Testis (tissue), 3 donors: ENCODE results near the gene AS3MT. TPM values are rescaled to one million over a fixed set of nuclear protein-coding genes. Genes with fewer than 3 reads are reported as not detected.

Experiments
- DNase-seq: peaks from one replicate; pipeline ENCODE4 v3.0.0-alpha.2; 2019
- H3K27ac ChIP-seq, 2 donors: fragments of 200-600 bp; sonication (generic); one replicate each; pipeline ENCODE4 v1.5.1; 2019
- H3K27me3 ChIP-seq: fragments of 200-600 bp; sonication (generic); one replicate; pipeline ENCODE4 v1.5.1; 2019
- H3K36me3 ChIP-seq: fragments of 200-600 bp; sonication (generic); one replicate; pipeline ENCODE4 v1.5.1; 2017; ENCODE audit warnings: low read depth; ENCODE audit errors: missing control alignments
- H3K4me1 ChIP-seq: fragments of 200-600 bp; sonication (generic); one replicate; pipeline ENCODE4 v1.5.1; 2019
- H3K4me3 ChIP-seq, 2 donors: fragments of 200-600 bp; sonication (generic); one replicate each; pipeline ENCODE4 v1.5.1; 2017 to 2019
- H3K9me3 ChIP-seq: fragments of 200-600 bp; sonication (generic); one replicate; pipeline ENCODE4 v1.5.1; 2017
- CTCF ChIP-seq, 3 experiments: fragments of 450-650 bp in 2 of 3; fragments of 200-600 bp in 1 of 3; sonication (generic) in 1 of 3; IDR thresholded peaks; one replicate each; pipeline ENCODE4 v1.5.1; 2016 to 2019; ENCODE audit warnings: antibody characterized with exemption in 3 of 3, mild to moderate bottlenecking in 2 of 3, moderate library complexity in 1 of 3
- POLR2A ChIP-seq: fragments of 450-650 bp; IDR thresholded peaks from one replicate; pipeline ENCODE4 v1.6.1; 2017; ENCODE audit warnings: antibody characterized with exemption, mild to moderate bottlenecking, moderate library complexity
- WGBS, 2 donors: methylation state at CpG; one replicate each; pipeline ENCODE4 v1.1.5; 2018; 5-methylcytosine and 5-hydroxymethylcytosine counted together
- intact Hi-C: fragments of 100-400 bp; cut with DNase I; formaldehyde crosslinking; loops from one replicate; pipeline ENCODE4 v1.15.1; 2023; ENCODE audit warnings: low total_unique reads
- polyA plus RNA-seq: library from polyadenylated mRNA; stranded (reverse); fragments of 350-450 nt; fragmentation: Illumina TruSeq; extraction: RNeasy Lipid Tissue Mini Kit (QIAGEN cat#74804); gene quantifications from one replicate; pipeline ENCODE4 v1.2.3, GENCODE V29; 2014; ENCODE audit warnings: low read depth, low replicate concordance; ENCODE audit not compliant: insufficient read depth
- total RNA-seq, 2 donors: library from RNA; depleted of rRNA; stranded (reverse); fragments of >200 nt; gene quantifications; one replicate each; pipeline ENCODE4 v1.2.3, GENCODE V29; 2016

Gene AS3MT
- total and polyA plus RNA-seq, 3 donors from 2014 or later = 15.0 to 19.2 (median 18.3) TPM

- Histone ChIP-seq H3K4me3 (no peak overlapping the region), H3K36me3 (no peaks in the 10 kb centered on the region), H3K27ac (no peak overlapping the region), H3K9me3 (no peaks in the 10 kb centered on the region), H3K4me1 (no peaks in the 10 kb centered on the region), H3K27me3 (no peaks in the 10 kb centered on the region)
- DNase-seq = no peak
- intact Hi-C loops = no loop called here
- WGBS, 2 donors = 92 to 99% methylated on average over 4 of the region's 4 CpGs
- TF ChIP-seq POLR2A = no peak
- no peak for TF ChIP-seq CTCF (IDR thresholded peaks at IDR 0.05)
Observed at GRCh38 chr10:102935505-102935904, 66.2 kb downstream of the AS3MT start.

GRCh38 chr10:102935939-102936605, 66.8 kb downstream of the AS3MT start:
- no peak for TF ChIP-seq POLR2A
- TF ChIP-seq CTCF (IDR thresholded peaks at IDR 0.05) = no peak
- H3K4me3 ChIP-seq = no peak overlapping the region
- intact Hi-C loops = no loop called here
- DNase-seq = no peak
- WGBS, 2 donors = 85% methylated on average over 3 of the region's 3 CpGs
- H3K27ac ChIP-seq = no peak overlapping the region
- H3K4me1 ChIP-seq = no peaks in the 10 kb centered on the region
- no peaks in the 10 kb centered on the region for H3K36me3 ChIP-seq
- no peaks in the 10 kb centered on the region for H3K9me3 ChIP-seq
- H3K27me3 ChIP-seq = no peaks in the 10 kb centered on the region

GRCh38 chr10:102941401-102941800, 72.1 kb downstream of the AS3MT start:
- H3K4me1 ChIP-seq = no peaks in the 10 kb centered on the region
- no peak overlapping the region for H3K4me3 ChIP-seq
- no peaks in the 10 kb centered on the region for H3K36me3 ChIP-seq
- intact Hi-C loops = no loop called here
- no peaks in the 10 kb centered on the region for H3K27me3 ChIP-seq
- WGBS, 2 donors = 91 to 100% methylated on average over 3 of the region's 3 CpGs
- TF ChIP-seq CTCF (IDR thresholded peaks at IDR 0.05) (no peak), POLR2A (no peak)
- DNase-seq = no peak
- H3K9me3 ChIP-seq = no peaks in the 10 kb centered on the region
- no peak overlapping the region for H3K27ac ChIP-seq

GRCh38 chr10:102945449-102945848, 76.2 kb downstream of the AS3MT start:
- no peak for TF ChIP-seq POLR2A
- TF ChIP-seq CTCF (IDR thresholded peaks at IDR 0.05) = no peak
- WGBS, 2 donors = 88 to 90% methylated on average over 3 of the region's 3 CpGs
- H3K36me3 ChIP-seq = no peaks in the 10 kb centered on the region
- H3K27ac ChIP-seq = no peak overlapping the region
- no peaks in the 10 kb centered on the region for H3K4me1 ChIP-seq
- H3K27me3 ChIP-seq = no peaks in the 10 kb centered on the region
- DNase-seq = no peak
- intact Hi-C loops = no loop called here
- H3K4me3 ChIP-seq = no peak overlapping the region
- H3K9me3 ChIP-seq = no peaks in the 10 kb centered on the region

GRCh38 chr10:102945962-102946361, 76.7 kb downstream of the AS3MT start:
- no peak for TF ChIP-seq POLR2A
- TF ChIP-seq CTCF (IDR thresholded peaks at IDR 0.05) = no peak
- DNase-seq = no peak
- intact Hi-C loops = no loop called here
- Histone ChIP-seq H3K9me3 (no peaks in the 10 kb centered on the region), H3K27ac (no peak overlapping the region), H3K4me3 (no peak overlapping the region), H3K4me1 (no peaks in the 10 kb centered on the region), H3K27me3 (no peaks in the 10 kb centered on the region), H3K36me3 (no peaks in the 10 kb centered on the region)
- 88 to 94% methylated on average over 2 of the region's 2 CpGs for WGBS, 2 donors
